ENCODE data around the gene APLP2.
A peak's percentile ranks its signal among the peaks of the same experiment; 100 is the strongest.

The APLP2 gene

GRCh38 chr11:130166457-130166784 lies 96.7 kb downstream of the APLP2 start:
- Histone ChIP-seq H3K9ac (ENCODE audit: low read length) (peak overlapping the region; percentile 61), H3K4me3 (ENCODE audit: low read length) (peak overlapping the region; percentile 63), H3K27me3 (ENCODE audit: low read depth, low read length) (no peaks in the 10 kb centered on the region), H3K9me3 (ENCODE audit: insufficient read depth, low read length) (no peaks in the 10 kb centered on the region), H3K4me2 (ENCODE audit: low read length) (peak overlapping the region; percentile 84), H3K36me3 (replicated peaks; ENCODE audit: low read depth, low read length) (peaks cover 14% of the 10 kb centered on the region), H3K79me2 (ENCODE audit: low read length) (peaks cover 87% of the 10 kb centered on the region), H3K27ac (ENCODE audit: low read length) (peak overlapping the region; percentile 92), H2AFZ (ENCODE audit: low read depth, low read length) (no peak overlapping the region), H4K20me1 (ENCODE audit: insufficient read depth, low read length) (peaks cover 80% of the 10 kb centered on the region), H3K4me1 (ENCODE audit: low read length) (peaks cover 66% of the 10 kb centered on the region)
- TF ChIP-seq, protein P1, sequence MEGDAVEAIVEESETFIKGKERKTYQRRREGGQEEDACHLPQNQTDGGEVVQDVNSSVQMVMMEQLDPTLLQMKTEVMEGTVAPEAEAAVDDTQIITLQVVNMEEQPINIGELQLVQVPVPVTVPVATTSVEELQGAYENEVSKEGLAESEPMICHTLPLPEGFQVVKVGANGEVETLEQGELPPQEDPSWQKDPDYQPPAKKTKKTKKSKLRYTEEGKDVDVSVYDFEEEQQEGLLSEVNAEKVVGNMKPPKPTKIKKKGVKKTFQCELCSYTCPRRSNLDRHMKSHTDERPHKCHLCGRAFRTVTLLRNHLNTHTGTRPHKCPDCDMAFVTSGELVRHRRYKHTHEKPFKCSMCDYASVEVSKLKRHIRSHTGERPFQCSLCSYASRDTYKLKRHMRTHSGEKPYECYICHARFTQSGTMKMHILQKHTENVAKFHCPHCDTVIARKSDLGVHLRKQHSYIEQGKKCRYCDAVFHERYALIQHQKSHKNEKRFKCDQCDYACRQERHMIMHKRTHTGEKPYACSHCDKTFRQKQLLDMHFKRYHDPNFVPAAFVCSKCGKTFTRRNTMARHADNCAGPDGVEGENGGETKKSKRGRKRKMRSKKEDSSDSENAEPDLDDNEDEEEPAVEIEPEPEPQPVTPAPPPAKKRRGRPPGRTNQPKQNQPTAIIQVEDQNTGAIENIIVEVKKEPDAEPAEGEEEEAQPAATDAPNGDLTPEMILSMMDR (IDR thresholded peaks at IDR 0.05; ENCODE audit: low read depth, low read length): no peak
- TF ChIP-seq EZH2phosphoT487 (IDR thresholded peaks at IDR 0.05; ENCODE audit: low read depth): no peak

- H3K79me2 ChIP-seq (ENCODE audit: low read length): peaks cover 86% of the 10 kb centered on the region
- no peak overlapping the region for H2AFZ ChIP-seq (ENCODE audit: low read depth, low read length)
- peaks cover 14% of the 10 kb centered on the region for H3K36me3 ChIP-seq (replicated peaks; ENCODE audit: low read depth, low read length)
- H4K20me1 ChIP-seq (ENCODE audit: insufficient read depth, low read length): peaks cover 78% of the 10 kb centered on the region
- peak overlapping the region; percentile 84 for H3K4me2 ChIP-seq (ENCODE audit: low read length)
- H3K27ac ChIP-seq (ENCODE audit: low read length): peak overlapping the region; percentile 92; the same call in 1 of the 2 replicates
- H3K4me1 ChIP-seq (ENCODE audit: low read length): peaks cover 59% of the 10 kb centered on the region
- no peaks in the 10 kb centered on the region for H3K27me3 ChIP-seq (ENCODE audit: low read depth, low read length)
- TF ChIP-seq, protein P1 (IDR thresholded peaks at IDR 0.05; ENCODE audit: low read depth, low read length): no peak
- TF ChIP-seq EZH2phosphoT487 (IDR thresholded peaks at IDR 0.05; ENCODE audit: low read depth): no peak
- no peaks in the 10 kb centered on the region for H3K9me3 ChIP-seq (ENCODE audit: insufficient read depth, low read length)
- H3K9ac ChIP-seq (ENCODE audit: low read length): no peak overlapping the region
- no peak overlapping the region for H3K4me3 ChIP-seq (ENCODE audit: low read length)
Measured at GRCh38 chr11:130167146-130167545, 97.5 kb downstream of the APLP2 start.

- Histone ChIP-seq H2AFZ (ENCODE audit: low read depth, low read length) (no peak overlapping the region), H3K4me2 (ENCODE audit: low read length) (no peak overlapping the region), H3K79me2 (ENCODE audit: low read length) (peaks cover 84% of the 10 kb centered on the region), H3K4me3 (ENCODE audit: low read length) (no peak overlapping the region), H3K9ac (ENCODE audit: low read length) (no peak overlapping the region), H3K4me1 (ENCODE audit: low read length) (peaks cover 50% of the 10 kb centered on the region), H3K27ac (ENCODE audit: low read length) (no peak overlapping the region), H3K27me3 (ENCODE audit: low read depth, low read length) (no peaks in the 10 kb centered on the region), H4K20me1 (ENCODE audit: insufficient read depth, low read length) (peaks cover 76% of the 10 kb centered on the region), H3K9me3 (ENCODE audit: insufficient read depth, low read length) (no peaks in the 10 kb centered on the region), H3K36me3 (replicated peaks; ENCODE audit: low read depth, low read length) (peaks cover 11% of the 10 kb centered on the region)
- no peak for TF ChIP-seq EZH2phosphoT487 (IDR thresholded peaks at IDR 0.05; ENCODE audit: low read depth)
- TF ChIP-seq, protein P1 (IDR thresholded peaks at IDR 0.05; ENCODE audit: low read depth, low read length): no peak
Measured at GRCh38 chr11:130168105-130168504, 98.4 kb downstream of the APLP2 start.

GRCh38 chr11:130170345-130170744 lies 100.7 kb downstream of the APLP2 start:
- peaks cover 82% of the 10 kb centered on the region for H3K79me2 ChIP-seq (ENCODE audit: low read length)
- no peak overlapping the region for H3K4me2 ChIP-seq (ENCODE audit: low read length)
- TF ChIP-seq EZH2phosphoT487 (IDR thresholded peaks at IDR 0.05; ENCODE audit: low read depth): no peak
- TF ChIP-seq, protein P1 (IDR thresholded peaks at IDR 0.05; ENCODE audit: low read depth, low read length): no peak
- peaks cover 8% of the 10 kb centered on the region; the same call in 1 of the 2 replicates for H3K9me3 ChIP-seq (ENCODE audit: insufficient read depth, low read length)
- no peak overlapping the region for H3K9ac ChIP-seq (ENCODE audit: low read length)
- H3K4me1 ChIP-seq (ENCODE audit: low read length): peaks cover 29% of the 10 kb centered on the region
- no peak overlapping the region for H3K4me3 ChIP-seq (ENCODE audit: low read length)
- H4K20me1 ChIP-seq (ENCODE audit: insufficient read depth, low read length): peaks cover 68% of the 10 kb centered on the region
- no peaks in the 10 kb centered on the region for H3K27me3 ChIP-seq (ENCODE audit: low read depth, low read length)
- H3K36me3 ChIP-seq (replicated peaks; ENCODE audit: low read depth, low read length): peaks cover 22% of the 10 kb centered on the region
- no peak overlapping the region for H2AFZ ChIP-seq (ENCODE audit: low read depth, low read length)
- H3K27ac ChIP-seq (ENCODE audit: low read length): no peak overlapping the region

Measured in OCI-LY3 (cell line).